Breast epithelium (tissue), 4 donors: ENCODE data around the gene MAD1L1. TPM values are rescaled to one million over a fixed set of nuclear protein-coding genes. Genes with fewer than 3 reads are reported as not detected.

Source experiments
- DNase-seq, 2 donors: peaks; one replicate each; pipeline ENCODE4 v3.0.0-alpha.2; 2019; ENCODE audit warnings: low spot score in 2 of 2
- H3K27ac ChIP-seq, 2 donors: fragments of 200-600 bp; sonication (generic) in 1 of 2; one replicate each; pipeline ENCODE4 v1.5.1; 2016 to 2019; ENCODE audit warnings: mild to moderate bottlenecking in 1 of 2
- H3K27me3 ChIP-seq, 2 donors: fragments of 200-600 bp; sonication (generic) in 1 of 2; one replicate each; pipeline versions ENCODE4 v1.5.1 to v1.6.0; 2017 to 2019; ENCODE audit warnings: control low read depth in 1 of 2, mild to moderate bottlenecking in 1 of 2
- H3K36me3 ChIP-seq: fragments of 200-600 bp; one replicate; pipeline ENCODE4 v1.5.1; 2019
- H3K4me1 ChIP-seq, 2 donors: fragments of 200-600 bp; sonication (generic); one replicate each; pipeline ENCODE4 v1.5.1; 2016 to 2019; ENCODE audit warnings: control low read depth in 1 of 2
- H3K4me3 ChIP-seq, 3 donors: fragments of 200-600 bp; sonication (generic); 1 replicate in 2 of 3; 2 replicates in 1 of 3; pipeline ENCODE4 v1.5.1; 2016 to 2019; ENCODE audit warnings: mild to moderate bottlenecking in 3 of 3, moderate library complexity in 2 of 3
- H3K9me3 ChIP-seq, 2 donors: fragments of 200-600 bp; sonication (generic) in 1 of 2; one replicate each; pipeline ENCODE4 v1.5.1; 2016 to 2019; ENCODE audit warnings: control low read depth in 1 of 2
- POLR2A ChIP-seq: fragments of 450-650 bp; IDR thresholded peaks from one replicate; pipeline ENCODE4 v1.6.1; 2016; ENCODE audit warnings: antibody characterized with exemption, mild to moderate bottlenecking, moderate library complexity
- POLR2AphosphoS5 ChIP-seq, 3 donors: sonication (generic); formaldehyde crosslinking; IDR thresholded peaks; one replicate each; pipeline ENCODE4 v1.6.1; 2017; ENCODE audit warnings: antibody characterized with exemption in 3 of 3
- intact Hi-C: fragments of 100-400 bp; cut with DNase I; formaldehyde crosslinking; loops from one replicate; pipeline ENCODE4 v1.15.1; 2023; ENCODE audit warnings: low total_unique reads
- total RNA-seq, 3 donors: library from RNA; depleted of rRNA; stranded (reverse); fragments of >200 nt; gene quantifications; one replicate each; pipeline ENCODE4 v1.1.0, GENCODE V29; 2016
- TF ChIP-seq, protein P1 (sequence below), 3 donors: fragments of 450-650 bp; IDR thresholded peaks; one replicate each; pipeline ENCODE4 v1.5.1; 2016 to 2017; ENCODE audit warnings: antibody characterized with exemption in 3 of 3, mild to moderate bottlenecking in 3 of 3, moderate library complexity in 3 of 3

MAD1L1 gene
- total RNA-seq, 3 donors from 2014 or later, result 27.7 to 33.9 (median 28.8) TPM

DNA sequence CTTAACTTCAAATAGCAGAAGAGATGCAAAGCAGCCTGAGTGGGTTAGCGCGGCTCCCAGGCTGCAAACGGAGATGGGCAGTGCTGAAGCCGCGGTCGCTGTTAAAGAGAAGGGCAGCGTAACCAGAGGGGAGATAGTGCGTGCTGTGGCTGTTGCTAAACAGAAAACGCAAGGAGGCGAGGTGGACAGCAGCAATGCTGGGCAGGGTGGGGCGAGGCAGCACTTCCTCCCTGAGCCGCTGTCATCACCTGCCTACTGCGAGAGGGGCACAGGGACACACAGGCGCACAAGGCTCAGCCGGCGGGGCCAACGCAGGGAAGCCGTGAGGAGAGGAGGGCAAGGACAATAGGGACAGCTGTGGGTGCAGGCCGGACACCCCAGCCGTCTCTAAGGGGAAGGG lies 137.3 kb downstream of the MAD1L1 start:
- H3K27me3 ChIP-seq, result no peaks in the 10 kb centered on the region
- no peaks in the 10 kb centered on the region for H3K4me1 ChIP-seq

DNA sequence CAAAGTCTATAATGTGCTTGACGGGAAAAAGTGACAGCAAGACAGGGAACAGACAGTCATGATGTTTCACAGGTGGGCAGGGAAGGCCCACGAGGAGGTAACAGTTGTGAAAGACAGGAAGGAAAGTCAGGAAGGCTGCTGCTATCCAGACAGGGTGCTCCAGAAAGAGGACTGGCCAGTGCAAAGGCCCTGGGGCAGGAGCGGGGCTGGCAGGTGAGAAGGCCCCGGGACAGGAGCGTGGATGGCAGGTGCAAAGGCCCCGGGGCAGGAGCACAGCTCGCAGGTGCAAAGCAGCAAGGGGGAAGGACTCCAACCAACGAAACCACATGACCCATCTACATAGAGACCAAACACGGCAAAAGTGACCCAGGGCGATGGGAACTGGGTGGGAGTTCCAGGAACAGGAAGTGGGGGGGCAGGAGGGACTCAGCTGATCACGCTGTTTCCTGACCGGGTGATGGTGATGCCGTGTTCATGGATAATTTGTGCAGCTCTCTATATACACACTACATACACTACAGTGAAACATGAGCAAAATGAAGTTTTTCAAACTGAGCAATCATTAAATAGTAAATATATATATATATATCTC lies 138.2 kb downstream of the MAD1L1 start:
- no peak overlapping the region for H3K4me3 ChIP-seq
- no peaks in the 10 kb centered on the region for H3K9me3 ChIP-seq
- H3K4me1 ChIP-seq, result no peaks in the 10 kb centered on the region
- TF ChIP-seq, protein P1, sequence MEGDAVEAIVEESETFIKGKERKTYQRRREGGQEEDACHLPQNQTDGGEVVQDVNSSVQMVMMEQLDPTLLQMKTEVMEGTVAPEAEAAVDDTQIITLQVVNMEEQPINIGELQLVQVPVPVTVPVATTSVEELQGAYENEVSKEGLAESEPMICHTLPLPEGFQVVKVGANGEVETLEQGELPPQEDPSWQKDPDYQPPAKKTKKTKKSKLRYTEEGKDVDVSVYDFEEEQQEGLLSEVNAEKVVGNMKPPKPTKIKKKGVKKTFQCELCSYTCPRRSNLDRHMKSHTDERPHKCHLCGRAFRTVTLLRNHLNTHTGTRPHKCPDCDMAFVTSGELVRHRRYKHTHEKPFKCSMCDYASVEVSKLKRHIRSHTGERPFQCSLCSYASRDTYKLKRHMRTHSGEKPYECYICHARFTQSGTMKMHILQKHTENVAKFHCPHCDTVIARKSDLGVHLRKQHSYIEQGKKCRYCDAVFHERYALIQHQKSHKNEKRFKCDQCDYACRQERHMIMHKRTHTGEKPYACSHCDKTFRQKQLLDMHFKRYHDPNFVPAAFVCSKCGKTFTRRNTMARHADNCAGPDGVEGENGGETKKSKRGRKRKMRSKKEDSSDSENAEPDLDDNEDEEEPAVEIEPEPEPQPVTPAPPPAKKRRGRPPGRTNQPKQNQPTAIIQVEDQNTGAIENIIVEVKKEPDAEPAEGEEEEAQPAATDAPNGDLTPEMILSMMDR (IDR thresholded peaks at IDR 0.05), result no peak
- TF ChIP-seq POLR2A (no peak), POLR2AphosphoS5 (IDR thresholded peaks at IDR 0.05) (no peak)
- H3K36me3 ChIP-seq, result no peaks in the 10 kb centered on the region
- intact Hi-C loops, result no loop called here
- no peak for DNase-seq
- H3K27ac ChIP-seq, result no peak overlapping the region
- H3K27me3 ChIP-seq, result no peaks in the 10 kb centered on the region

More for the DNA sequence above, 137.3 kb downstream of the MAD1L1 start:
- no peak for DNase-seq
- Histone ChIP-seq H3K9me3 (no peaks in the 10 kb centered on the region), H3K27ac (no peak overlapping the region), H3K36me3 (no peaks in the 10 kb centered on the region), H3K4me3 (no peak overlapping the region)
- TF ChIP-seq, protein P1 (IDR thresholded peaks at IDR 0.05), result no peak
- TF ChIP-seq POLR2AphosphoS5 (IDR thresholded peaks at IDR 0.05) (no peak), POLR2A (no peak)
- intact Hi-C loops, result no loop called here

DNA sequence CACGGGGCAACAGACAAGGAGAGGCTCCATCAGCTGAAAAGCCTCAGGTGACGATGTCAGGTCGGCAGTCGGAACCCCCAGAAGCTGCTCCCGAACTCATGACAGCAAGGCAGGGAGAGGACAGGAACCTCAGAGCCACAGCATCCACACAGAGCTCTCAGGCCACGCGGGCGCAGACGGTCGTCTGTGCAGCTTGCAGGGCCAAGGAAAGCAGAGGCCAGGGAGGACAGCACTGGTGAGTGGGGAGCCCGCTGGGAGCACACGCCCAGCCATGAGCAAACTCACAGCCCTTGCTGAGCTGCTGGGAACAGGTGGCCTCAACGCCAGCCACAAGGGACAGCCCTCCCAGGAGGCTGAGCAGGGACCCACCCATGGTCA lies 138.9 kb downstream of the MAD1L1 start:
- H3K9me3 ChIP-seq, result no peaks in the 10 kb centered on the region
- no peak for DNase-seq
- H3K27ac ChIP-seq, result no peak overlapping the region
- no peaks in the 10 kb centered on the region for H3K4me1 ChIP-seq
- TF ChIP-seq, protein P1 (IDR thresholded peaks at IDR 0.05), result no peak
- TF ChIP-seq POLR2A (no peak), POLR2AphosphoS5 (IDR thresholded peaks at IDR 0.05) (no peak)
- no peak overlapping the region for H3K4me3 ChIP-seq
- intact Hi-C loops, result no loop called here
- H3K27me3 ChIP-seq, result no peaks in the 10 kb centered on the region
- no peaks in the 10 kb centered on the region for H3K36me3 ChIP-seq

DNA sequence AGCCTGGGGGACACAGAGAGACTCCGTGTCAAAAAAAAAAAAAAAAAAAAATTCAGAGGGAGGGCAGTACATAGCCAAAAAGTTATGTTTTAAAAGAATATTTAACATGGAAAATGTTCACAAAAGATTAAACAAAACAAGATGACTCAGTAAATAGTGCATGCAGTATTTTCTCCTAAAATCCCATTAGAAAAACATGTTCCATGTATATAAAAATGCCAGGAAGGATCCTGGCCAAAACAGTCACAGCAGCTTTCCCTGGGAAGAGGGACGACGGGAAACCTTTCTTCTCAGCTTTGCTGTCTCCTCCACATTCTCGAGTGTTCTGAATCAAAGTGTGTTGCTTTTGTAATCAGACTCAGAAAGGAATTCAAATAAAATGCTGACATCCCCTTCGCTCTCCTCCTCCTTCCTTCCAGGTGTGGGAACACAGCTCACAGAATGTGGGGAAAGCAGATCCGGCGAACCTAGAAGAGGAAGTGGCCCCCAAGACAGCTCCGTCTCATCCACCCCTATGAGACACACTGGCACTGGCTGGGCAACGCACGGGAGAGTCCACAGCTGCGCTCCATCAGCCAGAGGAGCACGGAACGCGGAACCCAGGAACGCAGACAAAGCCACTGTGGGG lies 139.4 kb downstream of the MAD1L1 start:
- intact Hi-C loops, result no loop called here
- Histone ChIP-seq H3K9me3 (no peaks in the 10 kb centered on the region), H3K4me3 (no peak overlapping the region), H3K27ac (no peak overlapping the region), H3K4me1 (no peaks in the 10 kb centered on the region), H3K27me3 (no peaks in the 10 kb centered on the region), H3K36me3 (no peaks in the 10 kb centered on the region)
- TF ChIP-seq POLR2A, result no peak
- no peak for TF ChIP-seq POLR2AphosphoS5 (IDR thresholded peaks at IDR 0.05)
- TF ChIP-seq, protein P1 (IDR thresholded peaks at IDR 0.05), result no peak
- no peak for DNase-seq

DNA sequence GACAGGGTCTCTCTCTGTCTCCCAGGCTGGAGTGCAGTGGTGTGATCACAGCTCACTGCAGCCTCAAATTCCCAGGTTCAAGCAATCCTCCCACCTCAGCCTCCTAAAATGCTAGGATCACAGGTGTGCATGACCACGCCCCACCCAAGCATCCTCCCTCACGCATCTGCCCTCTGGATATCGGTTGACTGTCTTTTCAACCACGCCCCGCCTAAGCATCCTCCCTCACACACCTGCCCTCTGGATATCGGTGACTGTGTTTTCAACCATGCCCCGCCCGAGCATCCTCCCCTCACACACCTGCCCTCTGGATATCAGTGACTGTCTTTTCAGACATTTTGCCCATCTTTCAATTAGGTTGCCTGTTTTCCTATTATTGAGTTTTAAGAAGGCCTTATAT lies 140.5 kb downstream of the MAD1L1 start:
- H3K36me3 ChIP-seq, result no peaks in the 10 kb centered on the region
- intact Hi-C loops, result no loop called here
- H3K27me3 ChIP-seq, result no peaks in the 10 kb centered on the region
- H3K4me1 ChIP-seq, result no peaks in the 10 kb centered on the region
- no peak for DNase-seq
- TF ChIP-seq POLR2AphosphoS5 (IDR thresholded peaks at IDR 0.05) (no peak), POLR2A (no peak)
- TF ChIP-seq, protein P1 (IDR thresholded peaks at IDR 0.05), result no peak
- H3K27ac ChIP-seq, result no peak overlapping the region
- no peaks in the 10 kb centered on the region for H3K9me3 ChIP-seq
- H3K4me3 ChIP-seq, result no peak overlapping the region
